ENCODE results near the gene TMCO4. TPM values are rescaled to one million over a fixed set of nuclear protein-coding genes. Genes with fewer than 3 reads are reported as not detected.

Gene TMCO4
- total and polyA plus RNA-seq, 2 donors (not counting 1 experiment from before 2014, with no cell fraction given): 12.5 to 24.3 TPM

DNA sequence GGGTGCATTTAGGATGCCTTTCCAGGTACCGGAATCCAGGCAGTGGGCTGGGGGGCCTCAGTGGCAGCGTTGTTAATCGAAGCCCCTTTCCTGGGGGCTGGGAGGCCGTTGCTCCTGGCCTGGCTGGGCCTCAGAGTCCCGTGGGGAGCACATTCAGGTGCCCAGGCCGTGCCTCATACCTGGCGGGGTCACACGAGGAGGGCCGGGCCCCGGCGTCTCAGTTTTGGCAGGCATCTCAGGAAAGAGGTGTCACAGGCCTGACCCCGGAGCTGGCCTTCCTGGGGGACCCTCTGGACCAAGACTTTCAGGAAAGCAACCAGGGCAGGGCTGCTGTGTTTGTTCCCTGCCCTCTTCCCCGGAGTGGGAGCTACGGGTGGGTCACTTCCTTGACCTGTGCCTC lies 151.5 kb downstream of the TMCO4 start:
- peaks cover 1% of the 10 kb centered on the region for H3K36me3 ChIP-seq (ENCODE audit: control insufficient read depth, insufficient read depth, low read length)
- no peaks in the 10 kb centered on the region for H3K9me3 ChIP-seq (ENCODE audit: control insufficient read depth, insufficient read depth, low read depth, low read length)
- no peak for DNase-seq (ENCODE audit: low read depth in 2 of 2)
- H3K79me2 ChIP-seq (ENCODE audit: control insufficient read depth, insufficient read depth, low read length): peaks cover 72% of the 10 kb centered on the region
- no peaks in the 10 kb centered on the region for H4K20me1 ChIP-seq (ENCODE audit: control insufficient read depth, extremely low read depth, insufficient read depth, low read length)
- H3K4me3 ChIP-seq (replicated peaks in 1 of 4; ENCODE audit: control extremely low read depth in 1 of 4, insufficient read depth in 1 of 4, low read depth in 3 of 4, low read length in 4 of 4): peak overlapping the region in 1 of 4 experiments; percentile 14
- H3K27ac ChIP-seq (ENCODE audit: insufficient read depth, low read length): peak overlapping the region; percentile 11
- H3K27me3 ChIP-seq (ENCODE audit: control insufficient read depth, insufficient read depth, low read length): no peaks in the 10 kb centered on the region
- peaks cover 34% of the 10 kb centered on the region for H3K4me1 ChIP-seq (ENCODE audit: control insufficient read depth, extremely low read depth, insufficient read depth, low read length)
- H3K4me2 ChIP-seq (ENCODE audit: extremely low read depth, insufficient read depth, low read length): peak overlapping the region; percentile 32
- H3K9ac ChIP-seq (ENCODE audit: insufficient read depth, low read length): no peak overlapping the region
- TF ChIP-seq, protein P1, sequence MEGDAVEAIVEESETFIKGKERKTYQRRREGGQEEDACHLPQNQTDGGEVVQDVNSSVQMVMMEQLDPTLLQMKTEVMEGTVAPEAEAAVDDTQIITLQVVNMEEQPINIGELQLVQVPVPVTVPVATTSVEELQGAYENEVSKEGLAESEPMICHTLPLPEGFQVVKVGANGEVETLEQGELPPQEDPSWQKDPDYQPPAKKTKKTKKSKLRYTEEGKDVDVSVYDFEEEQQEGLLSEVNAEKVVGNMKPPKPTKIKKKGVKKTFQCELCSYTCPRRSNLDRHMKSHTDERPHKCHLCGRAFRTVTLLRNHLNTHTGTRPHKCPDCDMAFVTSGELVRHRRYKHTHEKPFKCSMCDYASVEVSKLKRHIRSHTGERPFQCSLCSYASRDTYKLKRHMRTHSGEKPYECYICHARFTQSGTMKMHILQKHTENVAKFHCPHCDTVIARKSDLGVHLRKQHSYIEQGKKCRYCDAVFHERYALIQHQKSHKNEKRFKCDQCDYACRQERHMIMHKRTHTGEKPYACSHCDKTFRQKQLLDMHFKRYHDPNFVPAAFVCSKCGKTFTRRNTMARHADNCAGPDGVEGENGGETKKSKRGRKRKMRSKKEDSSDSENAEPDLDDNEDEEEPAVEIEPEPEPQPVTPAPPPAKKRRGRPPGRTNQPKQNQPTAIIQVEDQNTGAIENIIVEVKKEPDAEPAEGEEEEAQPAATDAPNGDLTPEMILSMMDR (conservative IDR thresholded peaks at IDR 0.05 in 1 of 2, IDR thresholded peaks at IDR 0.05 in 1 of 2; ENCODE audit: low read depth in 1 of 2, low read length in 2 of 2): no peak
- TF ChIP-seq EZH2 (IDR thresholded peaks at IDR 0.05; ENCODE audit: low read length, missing control alignments): no peak
- H2AFZ ChIP-seq (ENCODE audit: low read length): no peak overlapping the region

DNA sequence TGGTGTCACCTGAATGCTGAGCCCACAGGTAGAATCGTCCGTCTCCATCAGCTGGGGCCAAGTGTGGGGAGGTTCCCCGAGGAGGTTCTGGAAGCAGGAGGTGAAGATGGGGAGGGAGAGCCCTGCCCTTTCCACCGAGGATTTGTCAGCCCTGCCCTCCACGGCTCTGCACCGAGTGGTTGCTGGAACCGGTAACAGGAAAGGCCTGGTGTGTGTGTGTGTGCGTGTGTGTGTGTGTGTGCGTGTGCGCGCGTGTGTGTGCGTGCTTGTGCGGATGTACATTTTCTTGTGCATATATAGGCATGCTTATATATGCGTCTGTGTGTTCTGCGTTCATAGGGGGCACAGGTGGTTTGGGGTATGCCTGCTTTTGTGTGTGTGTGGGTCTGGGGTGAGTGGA lies 152.1 kb downstream of the TMCO4 start:
- no peak overlapping the region for H2AFZ ChIP-seq (ENCODE audit: low read length)
- H3K36me3 ChIP-seq (ENCODE audit: control insufficient read depth, insufficient read depth, low read length): peaks cover 1% of the 10 kb centered on the region
- DNase-seq (ENCODE audit: low read depth in 2 of 2): no peak
- H4K20me1 ChIP-seq (ENCODE audit: control insufficient read depth, extremely low read depth, insufficient read depth, low read length): no peaks in the 10 kb centered on the region
- TF ChIP-seq EZH2 (IDR thresholded peaks at IDR 0.05; ENCODE audit: low read length, missing control alignments): no peak
- TF ChIP-seq, protein P1 (conservative IDR thresholded peaks at IDR 0.05 in 1 of 2, IDR thresholded peaks at IDR 0.05 in 1 of 2; ENCODE audit: low read depth in 1 of 2, low read length in 2 of 2): no peak
- H3K27me3 ChIP-seq (ENCODE audit: control insufficient read depth, insufficient read depth, low read length): no peaks in the 10 kb centered on the region
- peak overlapping the region in 2 of 4 experiments; percentile 78 to 88 for H3K4me3 ChIP-seq (replicated peaks in 1 of 4; ENCODE audit: control extremely low read depth in 1 of 4, insufficient read depth in 1 of 4, low read depth in 3 of 4, low read length in 4 of 4)
- no peak overlapping the region for H3K9ac ChIP-seq (ENCODE audit: insufficient read depth, low read length)
- H3K4me2 ChIP-seq (ENCODE audit: extremely low read depth, insufficient read depth, low read length): peak overlapping the region; percentile 66
- H3K9me3 ChIP-seq (ENCODE audit: control insufficient read depth, insufficient read depth, low read depth, low read length): no peaks in the 10 kb centered on the region
- peak overlapping the region; percentile 11 for H3K27ac ChIP-seq (ENCODE audit: insufficient read depth, low read length)
- peaks cover 71% of the 10 kb centered on the region for H3K79me2 ChIP-seq (ENCODE audit: control insufficient read depth, insufficient read depth, low read length)
- H3K4me1 ChIP-seq (ENCODE audit: control insufficient read depth, extremely low read depth, insufficient read depth, low read length): peaks cover 34% of the 10 kb centered on the region

- Histone ChIP-seq H3K9ac (ENCODE audit: insufficient read depth, low read length) (no peak overlapping the region), H3K27ac (ENCODE audit: insufficient read depth, low read length) (peak overlapping the region; percentile 89), H3K79me2 (ENCODE audit: control insufficient read depth, insufficient read depth, low read length) (peaks cover 65% of the 10 kb centered on the region), H3K27me3 (ENCODE audit: control insufficient read depth, insufficient read depth, low read length) (no peaks in the 10 kb centered on the region), H3K4me2 (ENCODE audit: extremely low read depth, insufficient read depth, low read length) (peak overlapping the region; percentile 95), H4K20me1 (ENCODE audit: control insufficient read depth, extremely low read depth, insufficient read depth, low read length) (no peaks in the 10 kb centered on the region), H3K4me3 (replicated peaks in 1 of 4; ENCODE audit: control extremely low read depth in 1 of 4, insufficient read depth in 1 of 4, low read depth in 3 of 4, low read length in 4 of 4) (peak overlapping the region; percentile 78 to 94 (median 90)), H3K4me1 (ENCODE audit: control insufficient read depth, extremely low read depth, insufficient read depth, low read length) (peaks cover 30% of the 10 kb centered on the region), H2AFZ (ENCODE audit: low read length) (no peak overlapping the region), H3K9me3 (ENCODE audit: control insufficient read depth, insufficient read depth, low read depth, low read length) (no peaks in the 10 kb centered on the region), H3K36me3 (ENCODE audit: control insufficient read depth, insufficient read depth, low read length) (peaks cover 1% of the 10 kb centered on the region)
- TF ChIP-seq, protein P1 (conservative IDR thresholded peaks at IDR 0.05 in 1 of 2, IDR thresholded peaks at IDR 0.05 in 1 of 2; ENCODE audit: low read depth in 1 of 2, low read length in 2 of 2): no peak
- TF ChIP-seq EZH2 (IDR thresholded peaks at IDR 0.05; ENCODE audit: low read length, missing control alignments): no peak
- DNase-seq (ENCODE audit: low read depth in 2 of 2): no peak
These were observed 153.1 kb downstream of the TMCO4 start for GRCh38 chr1:19646377-19647319.

Data from fibroblast of lung (primary cell).